HFFc6 (cell line): Measurements from ENCODE around the gene CGB7. TPM values are rescaled to one million over a fixed set of nuclear protein-coding genes. Genes with fewer than 3 reads are reported as not detected.

Source experiments
- DNase-seq: peaks from one replicate; pipeline ENCODE4 v3.0.0-alpha.2; 2018
- H3K27ac Mint-ChIP-seq: 2 replicates; pipeline ENCODE4 v1.8.0; 2020; ENCODE audit warnings: mild to moderate bottlenecking, mixed read lengths
- H3K27me3 Mint-ChIP-seq: 2 replicates; pipeline ENCODE4 v1.8.0; 2021; ENCODE audit warnings: mild to moderate bottlenecking, moderate library complexity, mixed read lengths; ENCODE audit not compliant: insufficient read depth
- H3K36me3 Mint-ChIP-seq: 2 replicates; pipeline ENCODE4 v1.8.0; 2021; ENCODE audit warnings: low read depth, mixed read lengths
- H3K4me1 Mint-ChIP-seq: 2 replicates; pipeline ENCODE4 v1.8.0; 2020; ENCODE audit warnings: low read depth, mixed read lengths
- H3K4me3 Mint-ChIP-seq: 2 replicates; pipeline ENCODE4 v1.8.0; 2020; ENCODE audit warnings: mild to moderate bottlenecking, moderate library complexity, mixed read lengths
- H3K9me3 Mint-ChIP-seq: 2 replicates; pipeline ENCODE4 v1.8.0; 2020; ENCODE audit warnings: mild to moderate bottlenecking, mixed read lengths
- long read RNA-seq: library from polyadenylated mRNA; unstranded; transcript quantifications from one replicate; pipeline ENCODE4 v2.0.0, GENCODE V29; 2019
- total RNA-seq, 6 experiments: library from RNA; stranded (reverse); fragmentation: NEBNext Ultra II Directional; extraction: Animal tissue kit (Norgen Biotek cat#: 25700); gene quantifications; 2 replicates in 1 of 6; 3 replicates in 5 of 6; pipeline ENCODE4 v1.2.3, GENCODE V29; 2021
- TF ChIP-seq, protein P1 (sequence below): fragments of 200-600 bp; sonication (generic); IDR thresholded peaks from 2 replicates; pipeline ENCODE4 v1.5.0; 2021; ENCODE audit warnings: antibody characterized with exemption, mild to moderate bottlenecking

Gene CGB7
- 1 to 10 TPM in 4 of 6 experiments, under 1 TPM in 2; 0.36 to 2.2 (median 2.1) TPM for total RNA-seq
- long read RNA-seq: 0 reads

- peaks cover 10% of the 10 kb centered on the region for H3K36me3 Mint-ChIP-seq
- peak within 1 kb of the TSS; percentile 81 for H3K27ac Mint-ChIP-seq
- DNase-seq: peak; percentile 39
- H3K4me3 Mint-ChIP-seq: peak within 1 kb of the TSS; percentile 90
- TF ChIP-seq, protein P1, sequence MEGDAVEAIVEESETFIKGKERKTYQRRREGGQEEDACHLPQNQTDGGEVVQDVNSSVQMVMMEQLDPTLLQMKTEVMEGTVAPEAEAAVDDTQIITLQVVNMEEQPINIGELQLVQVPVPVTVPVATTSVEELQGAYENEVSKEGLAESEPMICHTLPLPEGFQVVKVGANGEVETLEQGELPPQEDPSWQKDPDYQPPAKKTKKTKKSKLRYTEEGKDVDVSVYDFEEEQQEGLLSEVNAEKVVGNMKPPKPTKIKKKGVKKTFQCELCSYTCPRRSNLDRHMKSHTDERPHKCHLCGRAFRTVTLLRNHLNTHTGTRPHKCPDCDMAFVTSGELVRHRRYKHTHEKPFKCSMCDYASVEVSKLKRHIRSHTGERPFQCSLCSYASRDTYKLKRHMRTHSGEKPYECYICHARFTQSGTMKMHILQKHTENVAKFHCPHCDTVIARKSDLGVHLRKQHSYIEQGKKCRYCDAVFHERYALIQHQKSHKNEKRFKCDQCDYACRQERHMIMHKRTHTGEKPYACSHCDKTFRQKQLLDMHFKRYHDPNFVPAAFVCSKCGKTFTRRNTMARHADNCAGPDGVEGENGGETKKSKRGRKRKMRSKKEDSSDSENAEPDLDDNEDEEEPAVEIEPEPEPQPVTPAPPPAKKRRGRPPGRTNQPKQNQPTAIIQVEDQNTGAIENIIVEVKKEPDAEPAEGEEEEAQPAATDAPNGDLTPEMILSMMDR: no peak; the same call in 1 of the 2 replicates
- H3K27me3 Mint-ChIP-seq: peaks cover 4% of the 10 kb centered on the region
- peaks cover 28% of the 10 kb centered on the region for H3K4me1 Mint-ChIP-seq
- H3K9me3 Mint-ChIP-seq: no peaks in the 10 kb centered on the region
Measured at GRCh38 chr19:49057636-49058234, at the start of gene CGB7. TSS of gene CGB7 (minus strand) at chr19:49057749. CDS start at chr19:49055375, 2,374 bp downstream.

- H3K9me3 Mint-ChIP-seq: no peaks in the 10 kb centered on the region
- peaks cover 11% of the 10 kb centered on the region for H3K27me3 Mint-ChIP-seq
- H3K4me3 Mint-ChIP-seq: no peak overlapping the region; the same call in 1 of the 2 replicates
- TF ChIP-seq, protein P1: peak; percentile 94
- H3K36me3 Mint-ChIP-seq: peaks cover 32% of the 10 kb centered on the region
- H3K27ac Mint-ChIP-seq: peak overlapping the region; percentile 70; the same call in 1 of the 2 replicates
- peaks cover 39% of the 10 kb centered on the region for H3K4me1 Mint-ChIP-seq
- peak; percentile 33 for DNase-seq
Measured at GRCh38 chr19:49106648-49107135, 49.1 kb upstream of the CGB7 start.

DNA sequence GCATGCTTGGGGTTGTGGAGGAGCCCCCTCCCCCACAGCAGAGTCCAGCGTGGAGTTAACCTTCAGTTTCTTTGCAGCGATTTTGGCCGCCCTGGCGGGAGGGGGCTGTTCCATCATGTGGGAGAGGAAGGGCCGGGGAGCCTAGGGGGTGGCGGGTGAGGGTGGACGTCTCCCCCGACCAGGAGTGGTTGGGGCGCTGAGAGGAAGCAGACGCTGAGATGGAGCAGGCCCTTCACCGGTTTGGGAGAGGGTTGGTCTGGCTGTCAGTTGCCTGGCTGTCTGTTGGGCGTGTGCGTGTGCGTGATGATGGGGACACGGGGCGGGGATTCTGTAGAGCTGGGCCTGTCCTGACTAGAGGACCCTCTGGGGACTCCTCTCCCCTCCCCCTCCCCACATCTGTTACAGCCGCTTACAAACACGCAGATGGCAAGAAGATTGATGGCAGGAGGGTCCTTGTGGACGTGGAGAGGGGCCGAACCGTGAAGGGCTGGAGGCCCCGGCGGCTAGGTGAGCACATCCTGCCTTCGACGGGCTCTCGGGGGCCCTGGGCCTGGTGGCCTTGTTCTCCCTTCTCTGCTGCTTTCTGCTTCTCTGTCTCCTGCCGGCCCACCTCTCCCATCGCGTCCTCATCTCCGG, 46.8 kb upstream of the CGB7 start:
- peaks cover 17% of the 10 kb centered on the region for H3K4me1 Mint-ChIP-seq
- H3K27me3 Mint-ChIP-seq: peaks cover 11% of the 10 kb centered on the region
- H3K4me3 Mint-ChIP-seq: no peak overlapping the region
- TF ChIP-seq, protein P1: no peak
- peaks cover 43% of the 10 kb centered on the region for H3K36me3 Mint-ChIP-seq
- no peaks in the 10 kb centered on the region for H3K9me3 Mint-ChIP-seq
- H3K27ac Mint-ChIP-seq: peak overlapping the region; percentile 51; the same call in 1 of the 2 replicates
- DNase-seq: no peak

- TF ChIP-seq, protein P1: no peak
- DNase-seq: no peak
- Mint-ChIP-seq H3K27ac (no peak overlapping the region), H3K4me1 (peaks cover 8% of the 10 kb centered on the region; the same call in 1 of the 2 replicates), H3K4me3 (no peak overlapping the region), H3K27me3 (peaks cover 8% of the 10 kb centered on the region), H3K9me3 (no peaks in the 10 kb centered on the region), H3K36me3 (peaks cover 42% of the 10 kb centered on the region)
Measured at GRCh38 chr19:49103331-49104085, 46.0 kb upstream of the CGB7 start.

GRCh38 chr19:49102303-49102702, 44.8 kb upstream of the CGB7 start:
- no peak overlapping the region for H3K27ac Mint-ChIP-seq
- H3K9me3 Mint-ChIP-seq: no peaks in the 10 kb centered on the region
- H3K36me3 Mint-ChIP-seq: peaks cover 44% of the 10 kb centered on the region
- peaks cover 12% of the 10 kb centered on the region for H3K4me1 Mint-ChIP-seq
- no peak for DNase-seq
- peaks cover 10% of the 10 kb centered on the region for H3K27me3 Mint-ChIP-seq
- TF ChIP-seq, protein P1: no peak
- no peak overlapping the region for H3K4me3 Mint-ChIP-seq
